ENCODE measurements around the gene MKNK1. TPM values are rescaled to one million over a fixed set of nuclear protein-coding genes. Genes with fewer than 3 reads are reported as not detected.

The MKNK1 gene
- total and polyA plus RNA-seq, 2 of the 8 experiments (the other 6 are each of a cell fraction or from before 2014, with no cell fraction given): 13.9 to 21.5 TPM

DNA sequence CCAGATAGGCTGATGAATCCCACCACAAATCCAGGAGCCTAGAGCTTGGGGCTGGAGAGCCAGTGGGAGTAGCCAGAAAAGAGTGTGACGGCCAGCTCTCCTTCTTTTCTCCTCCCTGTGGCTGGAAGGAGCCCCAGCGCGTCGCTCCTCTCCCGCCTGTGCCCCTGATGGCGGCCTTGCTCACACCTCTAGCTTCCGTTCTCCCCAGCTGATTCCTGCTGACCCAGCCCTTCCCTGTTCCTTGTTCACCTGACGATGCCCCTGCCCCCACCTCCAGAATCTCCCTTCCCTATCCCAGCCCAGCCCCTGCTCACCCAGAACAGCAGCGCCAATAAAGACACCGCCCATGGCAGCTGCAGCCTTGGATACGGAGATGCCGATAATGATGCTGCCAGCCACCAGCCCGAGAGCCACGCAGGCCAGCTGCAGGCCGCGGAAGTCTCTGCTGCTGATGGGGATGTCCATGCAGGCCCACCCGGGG lies 53.3 kb downstream of the MKNK1 start:
- no peaks in the 10 kb centered on the region for H3K9me3 ChIP-seq (ENCODE audit: insufficient read depth in 2 of 2, low read depth in 1 of 2, low read length in 1 of 2)
- no peak for DNase-seq (ENCODE audit: low read depth in 1 of 2, low spot score in 2 of 2)
- 71% methylated on average over 17 of the region's 17 CpGs; no CpG with 5 or more reads in 1 of the 2 experiments for WGBS, 2 experiments (ENCODE audit: extremely low coverage in 1 of 2, insufficient coverage in 1 of 2, insufficient read length in 1 of 2, insufficient replicate concordance in 2 of 2, low coverage in 1 of 2, low lambda C conversion rate in 2 of 2, missing lambda C conversion rate in 1 of 2)

More for the DNA sequence above, 53.3 kb downstream of the MKNK1 start:
- no peak overlapping the region for H3K14ac ChIP-seq (ENCODE audit: insufficient read length)
- no peak for FAIRE-seq
- H2BK20ac ChIP-seq (ENCODE audit: low read length): no peak overlapping the region
- ChIA-PET CTCF (ENCODE audit: partially characterized antibody) (interaction anchor here (0.7 to 17.7 kb wide), 14 partner anchors 10 to 649 kb away, joined by 3 to 322 read pairs (median 4); partner anchors contain the start of genes MKNK1 and MOB3C), POLR2A (ENCODE audit: partially characterized antibody) (no interaction called here)
- H2AFZ ChIP-seq (ENCODE audit: low read length): peak overlapping the region; percentile 33; the same call in 1 of the 2 replicates
- H4K91ac ChIP-seq (replicated peaks; ENCODE audit: insufficient read length, low read length): no peak overlapping the region
- H3K4ac ChIP-seq (replicated peaks; ENCODE audit: insufficient read length, low read depth, low read length): no peak overlapping the region
- no peak overlapping the region for H4K5ac ChIP-seq (ENCODE audit: insufficient read length, low read depth, low read length)
- peak overlapping the region; percentile 90; the same call in 1 of the 2 replicates for H4K8ac ChIP-seq (ENCODE audit: extremely low read depth, insufficient read depth, low read length)
- no peaks in the 10 kb centered on the region for H3K36me3 ChIP-seq (ENCODE audit: control insufficient read depth in 2 of 4, insufficient read depth in 4 of 4, low read length in 3 of 4)
- TF ChIP-seq GTF2F1 (IDR thresholded peaks at IDR 0.05; ENCODE audit: borderline replicate concordance, low read depth, low read length): no peak
- TF ChIP-seq, protein P1, sequence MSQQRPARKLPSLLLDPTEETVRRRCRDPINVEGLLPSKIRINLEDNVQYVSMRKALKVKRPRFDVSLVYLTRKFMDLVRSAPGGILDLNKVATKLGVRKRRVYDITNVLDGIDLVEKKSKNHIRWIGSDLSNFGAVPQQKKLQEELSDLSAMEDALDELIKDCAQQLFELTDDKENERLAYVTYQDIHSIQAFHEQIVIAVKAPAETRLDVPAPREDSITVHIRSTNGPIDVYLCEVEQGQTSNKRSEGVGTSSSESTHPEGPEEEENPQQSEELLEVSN (IDR thresholded peaks at IDR 0.05): peak; percentile 59; the same call in 1 of the 2 replicates
- H3K4me2 ChIP-seq (ENCODE audit: insufficient read depth in 1 of 2, low read depth in 2 of 2, low read length in 2 of 2): no peak overlapping the region; a peak in 1 of 4 replicates
- H2BK15ac ChIP-seq (ENCODE audit: low read length): no peak overlapping the region
- H3K27ac ChIP-seq (ENCODE audit: low read depth, low read length): no peak overlapping the region
- H3K9ac ChIP-seq (replicated peaks in 1 of 4; ENCODE audit: extremely low read depth in 1 of 4, low read depth in 3 of 4, low read length in 3 of 4): no peak overlapping the region
- H3K4me3 ChIP-seq (ENCODE audit: extremely low read depth in 1 of 4, insufficient read depth in 2 of 4, low read depth in 3 of 4, low read length in 4 of 4): no peak overlapping the region
- no peaks in the 10 kb centered on the region for H3K23me2 ChIP-seq (ENCODE audit: low read depth, low read length)
- H2BK12ac ChIP-seq (ENCODE audit: low read depth, low read length): no peak overlapping the region
- no peak overlapping the region; the same call in 1 of the 2 replicates for H2BK5ac ChIP-seq (ENCODE audit: low read depth, low read length)
- H3K79me1 ChIP-seq (ENCODE audit: low read depth, low read length): no peaks in the 10 kb centered on the region
- peaks cover 0 to 14% (median 10%) of the 10 kb centered on the region in 4 experiments; a peak in 6 of 7 replicates for H3K4me1 ChIP-seq (replicated peaks in 1 of 4; ENCODE audit: control insufficient read depth in 3 of 4, insufficient read depth in 4 of 4, low read length in 3 of 4)
- H3K56ac ChIP-seq (replicated peaks; ENCODE audit: insufficient read length, low read depth, low read length): no peak overlapping the region
- no peak overlapping the region for H2BK120ac ChIP-seq (replicated peaks; ENCODE audit: low read depth, low read length)
- H3K27me3 ChIP-seq (replicated peaks in 1 of 4; ENCODE audit: control insufficient read depth in 3 of 4, extremely low read depth in 1 of 4, insufficient read depth in 3 of 4, low read length in 3 of 4): peaks cover 2 to 14% (median 11%) of the 10 kb centered on the region in 4 experiments; a peak in 6 of 7 replicates
- no peaks in the 10 kb centered on the region for H3K79me2 ChIP-seq (ENCODE audit: control insufficient read depth in 1 of 2, insufficient read depth in 2 of 2, low read length in 2 of 2)
- 0 out of 2 replicates have a peak overlapping the region, but pooled peaks have one; percentile 11 for H3K18ac ChIP-seq (ENCODE audit: extremely low read depth, low read length)
- no peaks in the 10 kb centered on the region for H4K20me1 ChIP-seq (replicated peaks in 1 of 2; ENCODE audit: control insufficient read depth in 1 of 2, insufficient read depth in 2 of 2, low read length in 2 of 2)
- no peak overlapping the region for H3K23ac ChIP-seq (ENCODE audit: insufficient read length)
- no peak overlapping the region for H2AK5ac ChIP-seq (ENCODE audit: low read depth, low read length)

Measured in H1 (cell line).